Activated naive CD4-positive, alpha-beta T cell treated with anti-CD3 and anti-CD28 coated beads for 36 hours (primary cell): ENCODE results near the gene THUMPD3. TPM values are rescaled to one million over a fixed set of nuclear protein-coding genes. Genes with fewer than 3 reads are reported as not detected.

Source experiments
- CTCF ChIA-PET: fragments of 350-600 bp; sonication (Branson Sonifier 250); formaldehyde crosslinking; loops from one replicate; lab custom pipeline; 2021; ENCODE audit warnings: antibody characterized with exemption; lab: Charles Lee
- DNase-seq: peaks from one replicate; pipeline ENCODE4 v3.0.0-alpha.2; 2020
- H3K27ac Mint-ChIP-seq: one replicate; pipeline ENCODE4 v1.8.0; 2021; ENCODE audit warnings: mild to moderate bottlenecking, mixed read lengths
- H3K27me3 Mint-ChIP-seq: one replicate; pipeline ENCODE4 v1.8.0; 2021; ENCODE audit warnings: low read depth, mixed read lengths
- H3K36me3 Mint-ChIP-seq: one replicate; pipeline ENCODE4 v1.8.0; 2021; ENCODE audit warnings: low read depth, mixed read lengths
- H3K4me1 Mint-ChIP-seq: one replicate; pipeline ENCODE4 v1.8.0; 2021; ENCODE audit warnings: low read depth, mixed read lengths
- H3K4me3 Mint-ChIP-seq: one replicate; pipeline ENCODE4 v1.8.0; 2021; ENCODE audit warnings: mild to moderate bottlenecking, moderate library complexity, mixed read lengths
- H3K9me3 Mint-ChIP-seq: one replicate; pipeline ENCODE4 v1.8.0; 2021; ENCODE audit warnings: mixed read lengths
- intact Hi-C: fragments of 100-400 bp; cut with micrococcal nuclease; formaldehyde crosslinking; loops from one replicate; pipeline ENCODE4 v1.15.1; 2023
- total RNA-seq, 2 experiments: library from RNA; stranded (reverse); gene quantifications; one replicate each; pipeline ENCODE4 v1.2.3, GENCODE V29; 2021

The THUMPD3 gene
- total RNA-seq, 2 experiments from 2014 or later = 46.0 to 48.9 TPM

DNA sequence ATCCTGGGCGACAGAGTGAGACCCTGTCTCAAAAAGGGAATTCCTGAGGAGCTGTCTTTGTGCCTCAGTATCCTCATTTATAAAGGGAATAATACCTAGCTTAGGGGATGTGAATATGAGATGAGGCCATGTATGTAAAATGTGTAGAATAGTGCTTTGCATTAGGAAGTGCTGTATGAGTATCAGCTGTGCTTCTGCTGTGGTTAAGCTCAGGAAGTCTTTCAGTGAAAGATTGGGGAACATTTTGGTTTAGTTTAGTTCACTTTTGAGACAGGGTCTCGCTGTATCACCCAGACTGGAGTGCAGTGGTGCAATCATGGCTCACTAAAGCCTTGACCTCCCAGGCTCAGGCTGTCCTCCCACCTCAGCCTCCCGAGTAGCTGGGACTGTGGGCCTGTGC is 10.6 kb downstream of the THUMPD3 start:
- Mint-ChIP-seq H3K4me1 (peaks cover 33% of the 10 kb centered on the region), H3K27me3 (no peaks in the 10 kb centered on the region), H3K27ac (peak overlapping the region; percentile 12), H3K9me3 (no peaks in the 10 kb centered on the region), H3K4me3 (no peak overlapping the region), H3K36me3 (peaks cover 56% of the 10 kb centered on the region)
- CTCF ChIA-PET = interaction anchor here (0.5 to 1.2 kb wide), 2 partner anchors 20 kb away, joined by 3 to 4 read pairs; no protein-coding TSS in a partner anchor
- DNase-seq = no peak
- intact Hi-C loops = no loop called here

DNA sequence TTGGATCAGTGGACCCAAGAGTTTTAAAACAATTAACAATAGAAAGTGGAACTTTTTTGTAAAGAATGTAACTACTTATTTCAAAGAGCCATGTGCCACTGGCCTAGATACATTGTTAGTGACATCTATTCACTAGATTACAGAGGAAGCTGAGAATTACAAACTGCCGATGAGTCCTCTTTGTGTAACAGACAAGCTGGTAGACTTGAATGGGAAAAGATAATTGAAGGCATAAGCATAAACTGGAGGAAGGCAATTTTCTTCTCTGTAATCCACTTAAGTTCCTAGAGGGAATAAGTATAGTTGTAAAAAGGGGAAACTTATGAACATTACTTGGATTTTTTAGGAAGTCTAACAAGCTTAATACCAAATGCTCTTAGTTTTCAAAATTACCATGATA is 15.1 kb downstream of the THUMPD3 start:
- Mint-ChIP-seq H3K4me3 (no peak overlapping the region), H3K27me3 (no peaks in the 10 kb centered on the region), H3K36me3 (peaks cover 42% of the 10 kb centered on the region), H3K27ac (peak overlapping the region; percentile 25), H3K9me3 (no peaks in the 10 kb centered on the region), H3K4me1 (peaks cover 14% of the 10 kb centered on the region)
- DNase-seq = no peak
- intact Hi-C loops = no loop called here
- CTCF ChIA-PET = interaction anchor here (0.6 to 2.3 kb wide), 2 partner anchors 10 to 25 kb away, joined by 3 to 8 read pairs; no protein-coding TSS in a partner anchor

DNA sequence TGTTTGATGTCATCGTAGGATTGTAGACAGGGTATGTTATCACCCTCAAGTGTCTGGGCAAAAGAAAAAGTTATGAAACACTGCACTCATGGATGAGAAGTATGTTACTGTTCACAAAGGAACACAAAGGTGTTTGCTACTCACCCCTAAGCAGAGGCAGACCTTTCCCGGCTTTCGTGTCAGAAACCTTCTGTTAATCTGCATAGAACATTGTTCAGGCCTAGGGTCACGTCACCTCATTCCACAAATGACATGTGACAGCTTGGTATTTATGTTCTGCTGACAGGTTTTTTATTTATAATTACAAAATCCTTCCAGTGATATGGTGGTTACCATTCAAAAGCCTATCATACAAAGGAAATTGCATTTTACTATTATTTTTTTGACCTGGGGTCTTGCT is 16.5 kb downstream of the THUMPD3 start:
- no peaks in the 10 kb centered on the region for H3K9me3 Mint-ChIP-seq
- H3K36me3 Mint-ChIP-seq = peaks cover 42% of the 10 kb centered on the region
- CTCF ChIA-PET = interaction anchor here (0.9 kb wide), 1 partner anchor 9 kb away, joined by 4 read pairs; no protein-coding TSS in a partner anchor
- no peak overlapping the region for H3K27ac Mint-ChIP-seq
- no peaks in the 10 kb centered on the region for H3K27me3 Mint-ChIP-seq
- peaks cover 5% of the 10 kb centered on the region for H3K4me1 Mint-ChIP-seq
- no peak overlapping the region for H3K4me3 Mint-ChIP-seq
- intact Hi-C loops = no loop called here
- DNase-seq = no peak

DNA sequence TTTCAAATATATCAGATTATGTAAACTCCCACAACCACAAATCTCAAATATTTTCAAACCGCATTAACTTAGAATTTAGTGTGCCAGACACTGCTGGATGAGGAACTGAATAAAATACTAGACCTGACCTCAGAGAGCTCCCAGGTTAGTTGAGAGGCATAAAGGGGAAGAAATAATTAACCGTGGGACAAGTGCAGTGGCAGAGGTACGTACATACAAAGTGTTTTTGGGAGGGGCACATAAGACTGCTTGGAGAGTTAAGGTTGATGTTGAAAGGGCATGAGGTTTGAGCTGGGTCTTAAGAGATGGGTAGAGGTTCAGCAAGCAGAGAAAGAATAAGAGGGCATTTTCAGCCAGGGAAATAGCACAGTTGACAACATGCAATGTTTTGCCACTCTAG is 17.2 kb downstream of the THUMPD3 start:
- H3K4me3 Mint-ChIP-seq = no peak overlapping the region
- CTCF ChIA-PET = interaction anchor here (0.6 to 0.9 kb wide), 2 partner anchors 10 to 15 kb away, joined by 4 read pairs; no protein-coding TSS in a partner anchor
- intact Hi-C loops = no loop called here

DNA sequence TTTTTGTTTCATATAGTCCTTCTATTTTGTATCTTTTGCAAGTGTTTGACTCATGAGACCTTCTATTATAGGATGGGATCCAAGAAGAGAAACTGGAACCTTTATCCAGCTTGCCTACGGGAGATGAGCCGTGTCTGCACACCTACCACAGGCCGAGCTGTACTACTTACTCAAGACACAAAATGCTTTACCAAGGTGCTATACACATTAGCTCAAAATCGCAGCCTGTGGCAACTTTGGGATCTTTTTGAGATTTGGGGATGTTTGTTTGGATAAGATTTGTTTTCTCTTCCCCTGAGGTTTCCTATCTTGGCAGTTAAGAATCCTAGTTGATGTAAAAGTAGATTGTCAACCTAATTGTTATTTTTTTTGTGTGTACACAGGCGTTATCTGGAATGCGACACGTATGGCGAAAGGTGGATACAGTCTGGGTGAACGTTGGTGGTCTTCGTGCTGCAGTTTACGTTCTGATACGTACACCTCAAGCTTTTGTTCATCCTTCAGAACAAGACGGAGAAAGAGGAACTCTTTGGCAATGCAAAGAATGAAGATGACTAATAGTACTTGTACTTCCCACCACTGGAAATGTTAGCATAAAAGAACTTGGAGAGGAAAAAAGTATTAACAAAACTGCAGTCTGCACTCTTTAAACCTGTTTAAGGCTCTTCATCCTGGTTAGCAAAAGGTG is 21.4 kb downstream of the THUMPD3 start:
- Mint-ChIP-seq H3K4me3 (no peak overlapping the region), H3K27me3 (no peaks in the 10 kb centered on the region), H3K27ac (peak overlapping the region; percentile 70), H3K36me3 (peaks cover 38% of the 10 kb centered on the region), H3K4me1 (peaks cover 8% of the 10 kb centered on the region), H3K9me3 (no peaks in the 10 kb centered on the region)
- no peak for DNase-seq
- intact Hi-C loops = no loop called here
- CTCF ChIA-PET = interaction anchor here (0.6 to 1.3 kb wide), 3 partner anchors 8 to 137 kb away, joined by 3 to 5 read pairs (median 3); no protein-coding TSS in a partner anchor

More for the DNA sequence above, 17.2 kb downstream of the THUMPD3 start:
- peak overlapping the region; percentile 9 for H3K27ac Mint-ChIP-seq
- no peaks in the 10 kb centered on the region for H3K9me3 Mint-ChIP-seq
- H3K27me3 Mint-ChIP-seq = no peaks in the 10 kb centered on the region
- H3K36me3 Mint-ChIP-seq = peaks cover 41% of the 10 kb centered on the region
- H3K4me1 Mint-ChIP-seq = peaks cover 1% of the 10 kb centered on the region
- no peak for DNase-seq

DNA sequence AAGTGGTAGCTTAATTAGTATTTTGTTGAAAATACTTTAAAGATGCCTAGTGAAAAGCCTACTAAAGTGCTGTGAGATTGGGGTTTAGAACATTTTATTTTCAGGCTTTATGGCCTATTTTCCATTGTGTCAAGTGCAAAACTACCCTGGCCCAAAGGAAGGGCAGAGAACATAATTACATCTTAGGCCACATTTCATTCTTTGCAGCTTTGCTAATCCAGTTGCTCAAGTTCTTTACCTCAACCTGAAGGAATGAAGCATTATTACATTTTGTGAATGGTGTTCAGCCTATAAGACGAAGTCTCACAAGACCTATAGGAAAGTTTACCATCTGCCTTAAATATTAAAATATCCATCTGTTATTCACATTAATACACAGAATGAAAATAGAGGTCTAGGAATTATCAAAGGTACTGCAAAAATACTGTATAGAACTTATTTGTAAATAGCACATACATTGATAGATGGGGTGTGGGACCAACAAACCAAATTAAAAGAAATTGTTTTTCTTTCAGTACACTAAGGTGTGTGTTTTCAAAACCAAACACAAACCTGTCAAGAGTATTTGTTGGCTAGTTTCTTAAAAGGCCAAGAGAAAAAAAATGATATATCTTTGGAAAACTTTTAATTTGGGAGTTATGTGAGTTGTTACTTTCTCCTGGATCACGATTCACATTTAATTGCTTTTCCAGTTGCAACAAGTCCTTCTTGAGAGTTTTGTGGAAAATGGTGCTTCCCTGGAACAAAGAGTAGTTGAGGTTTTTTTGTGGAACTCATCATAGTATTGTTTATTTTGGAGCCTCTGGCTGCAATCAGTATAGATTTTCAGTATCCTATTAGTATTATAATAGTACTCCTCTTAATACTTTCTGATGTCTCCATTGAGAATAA is 22.6 kb downstream of the THUMPD3 start:
- Mint-ChIP-seq H3K9me3 (no peaks in the 10 kb centered on the region), H3K27ac (peak overlapping the region; percentile 82), H3K4me1 (peaks cover 14% of the 10 kb centered on the region), H3K36me3 (peaks cover 41% of the 10 kb centered on the region), H3K4me3 (no peak overlapping the region), H3K27me3 (no peaks in the 10 kb centered on the region)
- intact Hi-C loops = loop anchor here (5.0 kb wide), 1 partner anchor 37 kb away; no protein-coding TSS in a partner anchor
- CTCF ChIA-PET = no interaction called here
- no peak for DNase-seq

DNA sequence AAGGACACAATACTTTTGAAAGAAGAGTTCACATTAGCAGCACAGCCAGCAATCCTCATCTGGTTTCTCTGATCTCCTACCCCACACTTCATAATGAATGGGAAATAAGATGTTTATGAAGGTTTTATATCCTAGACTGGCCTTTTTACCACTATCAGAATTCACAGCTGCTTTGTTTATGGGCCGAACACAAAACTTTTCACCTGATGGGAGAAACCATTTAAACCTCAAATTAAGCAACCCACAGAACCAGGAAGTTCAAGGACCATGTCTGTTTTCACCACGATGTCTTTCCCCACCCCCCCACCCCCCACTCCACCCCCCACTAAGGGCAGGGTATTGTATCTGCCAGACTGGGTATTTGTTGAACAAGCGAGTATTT is 23.2 kb downstream of the THUMPD3 start:
- H3K4me3 Mint-ChIP-seq = no peak overlapping the region
- no peak for DNase-seq
- peaks cover 46% of the 10 kb centered on the region for H3K36me3 Mint-ChIP-seq
- CTCF ChIA-PET = no interaction called here
- intact Hi-C loops = loop anchor here (5.0 kb wide), 1 partner anchor 36 kb away; no protein-coding TSS in a partner anchor
- peaks cover 16% of the 10 kb centered on the region for H3K4me1 Mint-ChIP-seq
- H3K27me3 Mint-ChIP-seq = no peaks in the 10 kb centered on the region
- no peaks in the 10 kb centered on the region for H3K9me3 Mint-ChIP-seq
- peak overlapping the region; percentile 82 for H3K27ac Mint-ChIP-seq

DNA sequence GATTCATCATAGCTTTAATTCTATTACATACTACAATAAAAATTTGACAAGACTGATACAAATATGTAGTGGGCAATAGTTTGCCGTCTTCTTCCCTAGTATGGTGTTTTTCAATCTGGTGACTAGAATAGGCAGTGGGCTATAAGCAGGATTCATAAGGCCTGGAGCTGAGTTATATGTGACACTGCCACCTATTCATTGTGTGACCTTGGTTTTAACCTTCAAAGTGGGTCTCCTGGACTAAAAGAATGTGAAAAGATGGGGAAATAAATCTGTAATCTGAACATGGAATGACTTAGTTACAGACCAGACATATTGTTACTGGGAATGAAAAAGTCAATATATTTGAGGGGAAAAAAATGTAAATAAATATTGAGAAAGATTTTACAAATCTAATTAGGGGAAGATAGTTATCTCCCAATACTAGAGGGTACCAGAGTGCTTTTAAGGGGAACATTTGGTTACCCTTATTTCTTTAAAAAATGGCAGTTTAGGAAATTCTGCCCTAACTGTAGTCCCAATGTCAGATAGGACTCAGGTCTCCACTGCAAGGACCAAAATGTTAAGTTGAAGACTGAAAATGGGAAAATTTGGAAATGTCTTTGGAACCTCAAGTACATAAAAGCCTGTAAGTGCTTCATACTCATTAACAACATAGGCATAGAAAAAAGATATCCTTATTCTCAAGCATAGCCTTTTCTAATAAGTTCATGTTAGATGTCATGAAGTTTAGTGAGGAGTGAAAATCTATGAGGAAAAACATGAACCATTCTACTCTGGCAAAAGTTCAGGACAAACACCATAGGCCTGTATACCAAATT is 23.9 kb downstream of the THUMPD3 start:
- peak overlapping the region; percentile 82 for H3K27ac Mint-ChIP-seq
- CTCF ChIA-PET = no interaction called here
- H3K27me3 Mint-ChIP-seq = no peaks in the 10 kb centered on the region
- no peaks in the 10 kb centered on the region for H3K9me3 Mint-ChIP-seq
- no peak overlapping the region for H3K4me3 Mint-ChIP-seq
- DNase-seq = no peak
- peaks cover 49% of the 10 kb centered on the region for H3K36me3 Mint-ChIP-seq
- intact Hi-C loops = loop anchor here (5.0 kb wide), 1 partner anchor 36 kb away; no protein-coding TSS in a partner anchor
- H3K4me1 Mint-ChIP-seq = peaks cover 22% of the 10 kb centered on the region

DNA sequence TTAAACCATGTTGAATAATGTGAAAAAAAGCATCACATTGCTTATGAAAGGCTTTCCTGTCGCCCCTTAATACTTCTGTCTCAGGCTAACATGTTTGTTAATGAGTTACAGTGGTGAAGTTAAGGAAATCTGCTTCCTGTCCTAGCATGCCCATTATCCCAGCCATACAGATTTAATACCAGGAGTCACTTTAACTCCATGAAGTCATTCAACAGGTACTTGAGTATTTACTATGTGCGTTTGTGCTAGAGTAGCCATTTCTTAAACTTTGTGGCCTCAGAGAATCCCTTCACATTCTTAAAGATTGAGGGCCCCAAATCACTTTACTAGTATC is 24.4 kb downstream of the THUMPD3 start:
- no peak overlapping the region for H3K4me3 Mint-ChIP-seq
- intact Hi-C loops = loop anchor here (5.0 kb wide), 1 partner anchor 35 kb away; no protein-coding TSS in a partner anchor
- no peak for DNase-seq
- peaks cover 54% of the 10 kb centered on the region for H3K36me3 Mint-ChIP-seq
- CTCF ChIA-PET = no interaction called here
- H3K9me3 Mint-ChIP-seq = no peaks in the 10 kb centered on the region
- H3K27ac Mint-ChIP-seq = peak overlapping the region; percentile 62
- peaks cover 28% of the 10 kb centered on the region for H3K4me1 Mint-ChIP-seq
- H3K27me3 Mint-ChIP-seq = no peaks in the 10 kb centered on the region

DNA sequence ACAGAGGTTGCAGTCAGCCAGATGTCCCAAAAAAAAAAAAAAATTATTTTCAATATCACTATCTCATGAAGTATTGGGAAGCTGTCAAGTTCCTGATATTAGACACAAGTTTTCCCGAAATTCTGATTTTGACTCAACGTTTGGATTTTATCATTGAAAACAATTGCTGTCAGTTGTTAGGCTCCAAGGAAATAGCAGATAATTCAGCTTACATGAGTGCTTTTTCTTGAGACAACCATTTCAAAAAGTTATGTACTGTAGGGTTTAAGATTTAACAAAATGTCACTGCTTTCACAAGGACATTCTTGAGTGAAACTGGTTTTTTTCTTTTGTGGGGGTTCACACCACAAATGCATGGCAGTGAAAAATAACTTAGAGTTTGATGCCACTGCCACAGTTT is 25.3 kb downstream of the THUMPD3 start:
- DNase-seq = no peak
- Mint-ChIP-seq H3K9me3 (no peaks in the 10 kb centered on the region), H3K27me3 (no peaks in the 10 kb centered on the region), H3K4me3 (no peak overlapping the region), H3K27ac (peak overlapping the region; percentile 53), H3K4me1 (peaks cover 36% of the 10 kb centered on the region), H3K36me3 (peaks cover 53% of the 10 kb centered on the region)
- intact Hi-C loops = loop anchor here (1.0 to 5.0 kb wide), 2 partner anchors 8 to 34 kb away; no protein-coding TSS in a partner anchor
- CTCF ChIA-PET = interaction anchor here (0.9 kb wide), 1 partner anchor 95 kb away, joined by 3 read pairs; no protein-coding TSS in a partner anchor

DNA sequence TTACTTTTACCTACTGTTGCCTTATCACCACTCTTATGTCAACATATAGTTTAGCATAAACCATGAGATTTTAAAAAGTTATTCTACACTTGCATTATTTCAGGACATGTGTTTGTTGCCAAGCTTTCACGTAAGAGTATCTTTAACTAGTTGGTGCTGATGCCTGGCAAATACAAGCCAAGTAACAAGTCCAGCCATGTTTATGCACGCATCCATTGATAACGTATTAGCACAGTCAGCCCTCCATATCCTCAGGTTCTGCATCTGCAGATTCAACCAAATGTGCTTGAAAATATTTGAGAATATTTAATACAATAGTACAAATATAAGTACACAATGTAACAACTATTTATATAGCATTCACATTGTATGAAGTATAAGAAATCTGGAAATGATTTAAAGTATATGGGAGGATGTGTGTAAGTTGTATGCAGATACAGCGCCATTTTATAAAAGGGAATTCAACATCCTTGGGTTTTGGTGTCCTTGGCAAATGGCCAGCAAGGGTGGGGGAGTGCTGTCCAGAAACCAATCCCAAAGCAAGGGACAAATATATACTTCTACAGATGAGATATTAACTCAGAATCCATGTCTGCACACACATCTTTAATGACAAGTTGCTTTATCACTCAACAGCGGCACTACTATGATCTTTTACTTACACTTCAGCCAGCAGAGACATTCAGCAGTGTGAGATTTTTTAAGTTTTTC is 25.9 kb downstream of the THUMPD3 start:
- Mint-ChIP-seq H3K4me3 (no peak overlapping the region), H3K4me1 (peaks cover 41% of the 10 kb centered on the region), H3K27me3 (no peaks in the 10 kb centered on the region), H3K9me3 (no peaks in the 10 kb centered on the region), H3K27ac (peak overlapping the region; percentile 65), H3K36me3 (peaks cover 54% of the 10 kb centered on the region)
- intact Hi-C loops = loop anchor here (1.0 to 5.0 kb wide), 2 partner anchors 8 to 34 kb away; no protein-coding TSS in a partner anchor
- DNase-seq = no peak
- CTCF ChIA-PET = interaction anchor here (0.6 to 0.9 kb wide), 3 partner anchors 94 to 1070 kb away, joined by 3 to 5 read pairs (median 4); partner anchors contain the start of gene TATDN2
